GM19351 (cell line): ENCODE data around the gene OSMR.

ENCODE experiments used
- ATAC-seq: cut with Tn5 transposase; IDR thresholded peaks from one replicate; pipeline ENCODE4 v1.9.1; 2021; ENCODE audit warnings: mild to moderate bottlenecking, moderate library complexity; ENCODE audit not compliant: unreplicated experiment

The OSMR gene

GRCh38 chr5:38845526-38846378 is at the start of gene OSMR:
Gene OSMR, plus strand, starts transcription at chr5:38846012. Its CDS starts 23,033 bp downstream, at chr5:38869045.
- ATAC-seq, result no peak

GRCh38 chr5:38796742-38797108 is 49.1 kb upstream of the OSMR start:
- no peak for ATAC-seq

GRCh38 chr5:38797838-38798237 is 48.0 kb upstream of the OSMR start:
- no peak for ATAC-seq

- ATAC-seq, result no peak
Observed at GRCh38 chr5:38799556-38800377, 46.0 kb upstream of the OSMR start.

- no peak for ATAC-seq
Observed at GRCh38 chr5:38800515-38800914, 45.3 kb upstream of the OSMR start.

GRCh38 chr5:38802125-38802524 is 43.7 kb upstream of the OSMR start:
- ATAC-seq, result no peak

GRCh38 chr5:38803246-38803645 is 42.6 kb upstream of the OSMR start:
- no peak for ATAC-seq

- no peak for ATAC-seq
Observed at GRCh38 chr5:38806775-38807258, 39.0 kb upstream of the OSMR start.

GRCh38 chr5:38807570-38808483 is 38.0 kb upstream of the OSMR start:
- no peak for ATAC-seq

GRCh38 chr5:38808666-38809343 is 37.0 kb upstream of the OSMR start:
- ATAC-seq, result no peak

GRCh38 chr5:38809388-38810359 is 36.1 kb upstream of the OSMR start:
- peak; percentile 87 for ATAC-seq

GRCh38 chr5:38814879-38815278 is 30.9 kb upstream of the OSMR start:
- no peak for ATAC-seq

GRCh38 chr5:38816083-38817030 is 29.5 kb upstream of the OSMR start:
- no peak for ATAC-seq

- no peak for ATAC-seq
Observed at GRCh38 chr5:38821679-38822078, 24.1 kb upstream of the OSMR start.

- no peak for ATAC-seq
Observed at GRCh38 chr5:38823503-38823902, 22.3 kb upstream of the OSMR start.

GRCh38 chr5:38824821-38825220 is 21.0 kb upstream of the OSMR start:
- no peak for ATAC-seq

- no peak for ATAC-seq
Observed at GRCh38 chr5:38825494-38825893, 20.3 kb upstream of the OSMR start.

GRCh38 chr5:38827525-38827924 is 18.3 kb upstream of the OSMR start:
- no peak for ATAC-seq
